ENCODE data around the gene PTAR1.

DNA sequence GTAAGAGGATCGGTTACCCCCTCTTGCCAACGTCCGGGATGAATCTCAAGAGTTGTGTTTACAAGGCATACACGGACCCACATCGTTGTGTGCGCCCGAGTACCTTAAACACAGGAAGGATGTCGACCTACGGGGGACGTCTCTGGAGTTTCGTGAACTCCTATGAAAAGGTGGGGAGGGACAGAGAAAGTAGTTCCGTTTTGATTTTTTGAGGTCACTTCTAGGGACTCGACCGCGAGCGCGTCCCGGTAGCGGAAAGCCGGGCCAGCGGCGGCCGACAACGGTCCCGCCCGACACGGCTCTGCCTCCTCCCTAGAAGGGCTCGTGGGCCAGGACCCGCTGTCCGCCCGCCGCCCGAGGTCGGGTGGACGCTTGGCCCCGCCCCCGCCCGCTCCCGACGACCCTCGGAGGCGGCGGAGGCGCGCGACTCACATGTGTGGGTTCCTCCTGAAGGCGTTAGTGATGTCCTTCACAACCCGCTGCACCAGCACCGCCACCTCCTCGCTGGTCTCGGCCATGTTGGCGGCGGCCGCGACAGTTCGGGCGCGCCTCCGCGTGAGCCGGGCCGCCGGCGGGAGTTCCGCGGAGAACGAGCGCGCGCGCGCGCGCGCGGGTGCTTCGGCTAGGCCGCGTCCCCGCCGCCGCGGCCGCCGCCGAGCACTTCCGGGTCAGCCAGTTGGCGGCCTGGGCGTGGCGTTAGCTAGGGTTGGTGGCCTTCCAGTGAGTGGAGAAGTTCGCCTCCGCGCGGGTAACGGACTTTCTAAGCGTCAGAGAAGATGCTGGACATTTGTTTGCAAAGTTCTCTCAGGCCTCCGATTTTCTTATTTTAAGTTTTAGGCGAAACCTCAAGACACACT, at the start of gene PTAR1:
- TF ChIP-seq, protein P1, sequence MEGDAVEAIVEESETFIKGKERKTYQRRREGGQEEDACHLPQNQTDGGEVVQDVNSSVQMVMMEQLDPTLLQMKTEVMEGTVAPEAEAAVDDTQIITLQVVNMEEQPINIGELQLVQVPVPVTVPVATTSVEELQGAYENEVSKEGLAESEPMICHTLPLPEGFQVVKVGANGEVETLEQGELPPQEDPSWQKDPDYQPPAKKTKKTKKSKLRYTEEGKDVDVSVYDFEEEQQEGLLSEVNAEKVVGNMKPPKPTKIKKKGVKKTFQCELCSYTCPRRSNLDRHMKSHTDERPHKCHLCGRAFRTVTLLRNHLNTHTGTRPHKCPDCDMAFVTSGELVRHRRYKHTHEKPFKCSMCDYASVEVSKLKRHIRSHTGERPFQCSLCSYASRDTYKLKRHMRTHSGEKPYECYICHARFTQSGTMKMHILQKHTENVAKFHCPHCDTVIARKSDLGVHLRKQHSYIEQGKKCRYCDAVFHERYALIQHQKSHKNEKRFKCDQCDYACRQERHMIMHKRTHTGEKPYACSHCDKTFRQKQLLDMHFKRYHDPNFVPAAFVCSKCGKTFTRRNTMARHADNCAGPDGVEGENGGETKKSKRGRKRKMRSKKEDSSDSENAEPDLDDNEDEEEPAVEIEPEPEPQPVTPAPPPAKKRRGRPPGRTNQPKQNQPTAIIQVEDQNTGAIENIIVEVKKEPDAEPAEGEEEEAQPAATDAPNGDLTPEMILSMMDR (conservative IDR thresholded peaks at IDR 0.05; ENCODE audit: low read length), result no peak
- TF ChIP-seq EZH2phosphoT487 (IDR thresholded peaks at IDR 0.05; ENCODE audit: borderline replicate concordance, low read depth, low read length), result no peak
